ENCODE measurements around the gene COL4A3.

- no peak for TF ChIP-seq JUN (IDR thresholded peaks at IDR 0.05; ENCODE audit: borderline replicate concordance, insufficient read depth, insufficient read length, low read depth)
- no peak for TF ChIP-seq CTCF (IDR thresholded peaks at IDR 0.05; ENCODE audit: extremely low read depth in 1 of 2, insufficient read depth in 1 of 2, low read depth in 1 of 2, low read length in 2 of 2)
- TF ChIP-seq POLR2A (IDR thresholded peaks at IDR 0.05; ENCODE audit: low read depth, low read length): no peak
- TF ChIP-seq EZH2 (IDR thresholded peaks at IDR 0.05; ENCODE audit: borderline replicate concordance, low read depth, low read length, severe bottlenecking): no peak
These were observed 63.7 kb downstream of the COL4A3 start for GRCh38 chr2:227228061-227228667.
